Measurements from ENCODE around the gene ERG.

Gene ERG

GRCh38 chr21:38433471-38433870 lies 64.8 kb downstream of the ERG start:
- no peak overlapping the region for H3K4me3 ChIP-seq (ENCODE audit: low read length)
- TF ChIP-seq CTCF (conservative IDR thresholded peaks at IDR 0.05; ENCODE audit: low read depth, low read length): no peak
- no peak for DNase-seq (ENCODE audit: low read depth)

DNA sequence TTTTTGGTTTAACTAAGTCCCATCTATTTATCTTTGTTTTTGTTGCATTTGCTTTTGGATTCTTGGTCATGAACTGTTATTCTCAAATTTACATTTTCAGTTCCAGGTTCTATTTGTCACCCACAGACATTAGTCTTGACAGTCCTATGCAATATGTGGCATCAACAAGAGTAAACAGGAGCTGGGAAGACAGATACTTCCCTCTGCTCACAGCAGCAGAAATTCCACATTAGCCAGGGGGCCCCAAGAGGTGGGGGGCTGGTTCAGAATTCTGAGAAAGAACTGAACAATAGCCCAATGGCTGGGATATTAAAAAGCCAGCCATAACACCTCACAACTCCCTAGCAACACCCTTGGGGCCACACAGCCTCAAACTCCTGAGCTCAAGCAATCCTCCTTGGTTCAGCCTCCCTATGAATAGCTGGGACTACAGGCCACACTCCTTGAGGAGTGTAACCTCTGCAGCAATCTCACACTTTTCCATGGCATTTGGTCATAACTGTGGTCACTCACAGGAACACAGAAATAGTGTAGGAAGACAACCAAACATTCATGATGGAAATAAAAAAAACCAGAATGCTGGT lies 67.8 kb downstream of the ERG start:
- no peak for DNase-seq (ENCODE audit: low read depth)

DNA sequence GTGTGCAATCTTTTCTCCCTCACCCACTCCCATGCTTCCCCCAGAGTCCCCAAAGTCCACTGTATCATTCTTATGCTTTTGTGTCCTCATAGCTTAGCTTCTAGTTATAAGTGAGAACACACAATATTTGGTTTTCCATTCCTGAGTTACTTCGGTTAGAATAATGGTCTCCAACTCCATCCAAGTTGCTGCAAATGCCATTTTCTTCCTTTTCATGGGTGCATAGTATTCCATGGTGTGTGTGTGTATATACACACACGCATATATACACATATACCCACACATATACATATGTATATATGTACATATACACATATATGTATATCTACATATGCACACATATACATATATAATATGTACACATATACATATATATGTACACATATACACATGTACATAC lies 69.3 kb downstream of the ERG start:
- no peak overlapping the region for H3K4me3 ChIP-seq (ENCODE audit: low read length)
- DNase-seq (ENCODE audit: low read depth): no peak
- no peak for TF ChIP-seq CTCF (conservative IDR thresholded peaks at IDR 0.05; ENCODE audit: low read depth, low read length)

More for the DNA sequence above, 67.8 kb downstream of the ERG start:
- TF ChIP-seq CTCF (conservative IDR thresholded peaks at IDR 0.05; ENCODE audit: low read depth, low read length): no peak
- no peak overlapping the region for H3K4me3 ChIP-seq (ENCODE audit: low read length)

GRCh38 chr21:38428211-38428610 lies 70.1 kb downstream of the ERG start:
- no peak for TF ChIP-seq CTCF (conservative IDR thresholded peaks at IDR 0.05; ENCODE audit: low read depth, low read length)
- peak; percentile 83 for DNase-seq (ENCODE audit: low read depth)

DNA sequence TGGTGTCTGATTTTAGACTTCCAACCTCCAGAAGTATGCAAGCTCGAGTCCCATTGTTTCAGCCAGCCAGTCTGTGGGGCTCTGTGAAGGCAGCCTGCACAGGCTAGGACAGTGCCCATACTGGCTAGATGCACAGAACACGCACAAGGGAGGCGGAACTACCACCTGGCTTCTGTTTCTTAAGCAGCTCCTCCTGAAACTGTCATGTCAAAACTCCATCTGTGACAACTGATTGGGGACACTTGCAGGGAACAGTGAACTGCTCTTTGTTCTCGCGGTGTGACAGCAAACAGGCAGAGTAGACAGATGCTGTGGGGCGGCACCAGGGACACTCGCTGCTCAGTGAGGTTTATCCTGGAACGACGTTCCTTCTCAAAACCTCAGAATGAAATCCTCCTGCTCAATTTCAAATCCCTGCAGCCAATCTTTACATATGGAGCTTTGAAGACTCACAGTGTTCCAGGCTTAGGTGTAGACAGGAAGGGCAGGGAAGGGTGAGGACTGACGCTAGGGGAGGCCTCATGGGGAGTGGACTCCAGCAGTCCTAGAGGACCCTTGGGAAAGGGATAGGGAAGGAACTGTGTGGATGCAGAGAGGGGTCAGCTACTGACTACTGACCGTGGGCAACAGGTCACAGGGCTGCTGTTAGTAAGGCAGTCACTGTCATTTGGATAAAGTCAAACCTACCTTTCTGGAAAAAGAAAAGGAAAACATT lies 73.8 kb downstream of the ERG start:
- no peak overlapping the region for H3K4me3 ChIP-seq (ENCODE audit: low read length)
- TF ChIP-seq CTCF (conservative IDR thresholded peaks at IDR 0.05; ENCODE audit: low read depth, low read length): no peak
- DNase-seq (ENCODE audit: low read depth): no peak

More at GRCh38 chr21:38428211-38428610, 70.1 kb downstream of the ERG start:
- no peak overlapping the region for H3K4me3 ChIP-seq (ENCODE audit: low read length)

DNA sequence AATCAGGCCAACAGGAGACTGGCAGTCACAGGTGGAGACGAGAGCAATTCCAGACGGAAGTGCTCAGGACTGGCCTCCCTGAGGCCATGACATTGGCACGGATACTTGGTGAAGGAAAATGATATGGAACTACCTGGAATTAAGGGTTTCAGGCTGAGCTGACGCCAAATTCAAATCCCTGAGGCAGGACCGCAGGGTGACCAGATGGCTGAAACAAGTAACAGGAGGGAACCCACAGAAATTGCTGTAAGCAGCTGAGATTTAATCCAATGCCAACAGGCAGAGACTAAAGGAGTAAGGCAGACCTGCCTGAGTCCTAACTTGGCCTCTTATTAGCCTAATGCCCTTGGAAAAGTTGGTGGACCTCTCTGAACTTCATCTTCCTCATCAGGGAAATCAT lies 76.2 kb downstream of the ERG start:
- H3K4me3 ChIP-seq (ENCODE audit: low read length): no peak overlapping the region
- no peak for TF ChIP-seq CTCF (conservative IDR thresholded peaks at IDR 0.05; ENCODE audit: low read depth, low read length)
- DNase-seq (ENCODE audit: low read depth): no peak

- H3K4me3 ChIP-seq (ENCODE audit: low read length): no peak overlapping the region
- no peak for TF ChIP-seq CTCF (conservative IDR thresholded peaks at IDR 0.05; ENCODE audit: low read depth, low read length)
- DNase-seq (ENCODE audit: low read depth): no peak
Observed at GRCh38 chr21:38420140-38420539, 78.1 kb downstream of the ERG start.

Data from retinal pigment epithelial cell (primary cell).